K562 (cell line): ENCODE data around the gene CAPN7. TPM values are rescaled to one million over a fixed set of nuclear protein-coding genes. Genes with fewer than 3 reads are reported as not detected.

Experiments
- ARHGAP35 ChIP-seq: fragments of 450-650 bp; IDR thresholded peaks from 2 replicates; pipeline ENCODE4 v1.6.1; 2018; ENCODE audit not compliant: partially characterized antibody
- CAMTA2 ChIP-seq: fragments of 250-450 bp; sonication (Bioruptor Pico); conservative IDR thresholded peaks from 2 replicates; pipeline ENCODE4 v1.5.1; 2022
- CEBPB ChIP-seq: fragments of 450-650 bp; IDR thresholded peaks from 2 replicates; pipeline ENCODE4 v1.6.1; 2016; ENCODE audit warnings: missing genetic modification characterization, missing compliant biosample characterization
- DACH1 ChIP-seq: fragments of 450-650 bp; IDR thresholded peaks from 2 replicates; pipeline ENCODE4 v1.6.1; 2018; ENCODE audit not compliant: partially characterized antibody
- ELF1 ChIP-seq: fragments of 200-800 bp; sonication (Bioruptor generic); IDR thresholded peaks from 2 replicates; pipeline ENCODE4 v1.6.1; 2016; ENCODE audit warnings: missing genetic modification characterization, missing compliant biosample characterization
- GATAD2A ChIP-seq: fragments of 450-650 bp; IDR thresholded peaks from 2 replicates; pipeline ENCODE4 v1.6.1; 2017
- HIVEP1 ChIP-seq: fragments of 250-450 bp; sonication (Bioruptor Pico); IDR thresholded peaks from 2 replicates; pipeline ENCODE4 v1.4.0; 2020; ENCODE audit warnings: mild to moderate bottlenecking
- HNRNPH1 ChIP-seq: fragments of 200-400 bp; formaldehyde crosslinking; optimal IDR thresholded peaks from 2 replicates; pipeline ENCODE3; 2017; ENCODE audit warnings: low read depth, mild to moderate bottlenecking, low read length, moderate library complexity
- IRF1 ChIP-seq: sonication (generic); formaldehyde crosslinking; IDR thresholded peaks from 2 replicates; pipeline ENCODE4 v1.8.0; 2022; ENCODE audit warnings: missing genetic modification reagents, mild to moderate bottlenecking, borderline replicate concordance
- KDM4B ChIP-seq, 2 experiments: fragments of 450-650 bp in 1 of 2; sonication (generic) in 1 of 2; IDR thresholded peaks; 2 replicates each; pipeline ENCODE4 v1.6.1; 2016 to 2017; ENCODE audit warnings: borderline replicate concordance in 2 of 2, antibody characterized with exemption in 1 of 2, low read depth in 1 of 2, mild to moderate bottlenecking in 1 of 2
- KDM5B ChIP-seq: fragments of 200-600 bp; sonication (generic); IDR thresholded peaks from 2 replicates; pipeline ENCODE4 v1.6.1; 2012; ENCODE audit warnings: low read depth, mild to moderate bottlenecking, moderate library complexity, low read length, control low read depth, inconsistent platforms; ENCODE audit not compliant: insufficient replicate concordance
- MAFK ChIP-seq: IDR thresholded peaks from 2 replicates; pipeline ENCODE4 v1.6.1; 2011; ENCODE audit warnings: low read length, improper control_type of control experiment
- NCOA2 ChIP-seq, 2 experiments: fragments of 450-650 bp; IDR thresholded peaks; 2 replicates each; pipeline ENCODE4 v1.6.1; 2018; ENCODE audit warnings: mild to moderate bottlenecking in 2 of 2, moderate library complexity in 1 of 2; ENCODE audit not compliant: partially characterized antibody in 2 of 2
- NCOR1 ChIP-seq: fragments of 450-650 bp; IDR thresholded peaks from 2 replicates; pipeline ENCODE4 v1.6.1; 2016; ENCODE audit warnings: mild to moderate bottlenecking, moderate library complexity
- NONO ChIP-seq, 2 experiments: fragments of 200-400 bp in 1 of 2; fragments of 450-650 bp in 1 of 2; formaldehyde crosslinking in 1 of 2; IDR thresholded peaks; 2 replicates each; pipeline ENCODE4 v1.6.1; 2017; ENCODE audit warnings: low read depth in 2 of 2, mild to moderate bottlenecking in 2 of 2, moderate library complexity in 2 of 2, low read length in 1 of 2
- PRDM10 ChIP-seq: fragments of 450-650 bp; IDR thresholded peaks from 2 replicates; pipeline ENCODE4 v1.6.1; 2018; ENCODE audit not compliant: partially characterized antibody
- RBBP5 ChIP-seq: fragments of 200-600 bp; sonication (generic); IDR thresholded peaks from 2 replicates; pipeline ENCODE4 v1.6.1; 2012; ENCODE audit warnings: borderline replicate concordance, mild to moderate bottlenecking, low read length, control low read depth, inconsistent platforms; ENCODE audit not compliant: insufficient read depth, poor library complexity, severe bottlenecking
- RBM22 ChIP-seq: fragments of 200-400 bp; formaldehyde crosslinking; IDR thresholded peaks from 2 replicates; pipeline ENCODE4 v1.6.1; 2018; ENCODE audit warnings: low read length, low read depth; ENCODE audit not compliant: poor library complexity, severe bottlenecking
- ZNF655 ChIP-seq: fragments of 250-450 bp; sonication (Bioruptor Pico); IDR thresholded peaks from 2 replicates; pipeline ENCODE4 v1.5.0; 2021
- ZNF699 ChIP-seq: fragments of 250-450 bp; sonication (Bioruptor Pico); IDR thresholded peaks from 2 replicates; pipeline ENCODE4 v1.8.0; 2021; ENCODE audit warnings: mild to moderate bottlenecking, moderate library complexity; ENCODE audit not compliant: insufficient replicate concordance
- ZNF766 ChIP-seq: fragments of 200-800 bp; sonication (Bioruptor generic); conservative IDR thresholded peaks from 2 replicates; pipeline ENCODE4 v1.6.1; 2016; ENCODE audit warnings: missing genetic modification characterization, missing compliant biosample characterization
- polyA plus RNA-seq, 8 experiments: library from polyadenylated mRNA; depleted of rRNA in 4 of 8; stranded (reverse) in 5 of 8; unstranded in 3 of 8; fragments of >200 nt; fragmentation: Nextera tagmentation in 2 of 8; fragmentation: Illumina TruSeq in 1 of 8; extraction: Ambion mirVana in 2 of 8; extraction: Trizol in 1 of 8; gene quantifications; 2 replicates each; pipeline versions ENCODE4 v1.2.1 to v1.2.3, GENCODE V29; 2011 to 2014; ENCODE audit warnings: inconsistent platforms in 1 of 8, missing spikeins in 1 of 8
- total RNA-seq, 7 experiments: library from RNA; depleted of rRNA in 6 of 7; stranded (reverse); fragments of >200 nt in 6 of 7; fragmentation: Illumina TruSeq in 2 of 7; extraction: Trizol in 2 of 7; gene quantifications; 2 replicates each; pipeline versions ENCODE4 v1.2.1 to v1.2.3, GENCODE V29; 2011 to 2021; ENCODE audit warnings: low replicate concordance in 1 of 7

The CAPN7 gene
- total and polyA plus RNA-seq, 9 of the 15 experiments (the other 6 are each of a cell fraction or from before 2014, with no cell fraction given), result 6.5 to 42.7 (median 32.7) TPM

- no peak for TF ChIP-seq ZNF655
- no peak for TF ChIP-seq CAMTA2 (CRISPR knock-in tag)
- TF ChIP-seq CEBPB (tag), result no peak
- no peak for TF ChIP-seq ELF1 (tag)
- TF ChIP-seq GATAD2A, result no peak
- TF ChIP-seq HNRNPH1, result no peak
- TF ChIP-seq RBBP5, result no peak
- TF ChIP-seq ARHGAP35, result no peak
- TF ChIP-seq NCOA2 (IDR thresholded peaks at IDR 0.05; ENCODE audit: partially characterized antibody in 2 of 2), result no peak
- TF ChIP-seq ZNF766, result no peak
- TF ChIP-seq HIVEP1, result no peak
- TF ChIP-seq RBM22, result no peak
- TF ChIP-seq PRDM10, result no peak
- peak; percentile 35; the same call in 1 of the 2 replicates for TF ChIP-seq MAFK
- TF ChIP-seq KDM4B (IDR thresholded peaks at IDR 0.05; ENCODE audit: borderline replicate concordance in 2 of 2, low read depth in 1 of 2), result no peak
- TF ChIP-seq KDM5B, result no peak
- TF ChIP-seq ZNF699 (CRISPR knock-in tag), result no peak
- TF ChIP-seq IRF1 (CRISPR knock-in tag), result no peak
- no peak for TF ChIP-seq DACH1
- no peak for TF ChIP-seq NCOR1
- no peak for TF ChIP-seq NONO (IDR thresholded peaks at IDR 0.05; ENCODE audit: low read depth in 2 of 2, low read length in 1 of 2)
Observed at GRCh38 chr3:15241341-15241740, 35.3 kb downstream of the CAPN7 start (continued).
